ENCODE results near the gene SPPL3.

The SPPL3 gene

GRCh38 chr12:120749256-120749655 lies 154.9 kb downstream of the SPPL3 start:
- H3K36me3 ChIP-seq (ENCODE audit: insufficient read depth, low read length): no peaks in the 10 kb centered on the region
- no peaks in the 10 kb centered on the region for H3K4me1 ChIP-seq (ENCODE audit: insufficient read depth, low read length)
- no peaks in the 10 kb centered on the region for H3K9me3 ChIP-seq (ENCODE audit: control insufficient read depth, insufficient read depth, low read length)
- H3K9ac ChIP-seq (ENCODE audit: low read depth, low read length): no peak overlapping the region

- Histone ChIP-seq H3K9me3 (ENCODE audit: control insufficient read depth, insufficient read depth, low read length) (no peaks in the 10 kb centered on the region), H3K9ac (ENCODE audit: low read depth, low read length) (no peak overlapping the region), H3K4me1 (ENCODE audit: insufficient read depth, low read length) (no peaks in the 10 kb centered on the region), H3K36me3 (ENCODE audit: insufficient read depth, low read length) (no peaks in the 10 kb centered on the region)
Observed at GRCh38 chr12:120748242-120748641, 155.9 kb downstream of the SPPL3 start.

DNA sequence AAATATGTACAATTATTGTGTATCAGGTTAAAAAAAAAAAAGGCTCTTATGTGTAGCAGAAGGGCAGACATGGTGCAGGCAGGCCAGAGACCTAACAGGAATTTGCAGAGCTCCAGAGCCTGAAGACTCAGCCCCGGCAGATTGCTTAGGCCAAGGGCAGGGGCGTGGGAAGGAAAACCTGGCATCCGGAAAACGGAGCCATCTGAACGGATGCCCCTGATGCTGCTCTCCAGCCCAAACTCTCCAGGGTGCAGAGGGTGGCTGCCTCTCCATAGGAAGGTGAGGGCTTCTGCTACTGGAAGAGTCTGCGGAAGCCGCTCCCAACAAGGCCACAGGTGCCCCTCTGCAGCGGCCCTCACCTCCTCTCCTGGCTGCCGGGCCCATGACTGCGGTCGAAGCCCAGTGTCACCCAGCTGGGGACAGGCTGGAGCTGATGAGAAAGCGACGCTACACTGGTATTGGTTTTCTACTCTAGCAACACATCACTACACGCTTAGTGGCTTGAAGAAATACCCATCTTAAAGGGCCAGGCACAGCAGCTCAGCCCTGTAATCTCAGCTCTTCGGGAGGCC lies 159.2 kb downstream of the SPPL3 start:
- Histone ChIP-seq H3K4me1 (ENCODE audit: insufficient read depth, low read length) (no peaks in the 10 kb centered on the region), H3K36me3 (ENCODE audit: insufficient read depth, low read length) (no peaks in the 10 kb centered on the region), H3K9ac (ENCODE audit: low read depth, low read length) (no peak overlapping the region), H3K9me3 (ENCODE audit: control insufficient read depth, insufficient read depth, low read length) (no peaks in the 10 kb centered on the region)

GRCh38 chr12:120741476-120742421 lies 162.4 kb downstream of the SPPL3 start:
- no peaks in the 10 kb centered on the region for H3K36me3 ChIP-seq (ENCODE audit: insufficient read depth, low read length)
- no peaks in the 10 kb centered on the region for H3K4me1 ChIP-seq (ENCODE audit: insufficient read depth, low read length)
- H3K9ac ChIP-seq (ENCODE audit: low read depth, low read length): no peak overlapping the region
- no peaks in the 10 kb centered on the region for H3K9me3 ChIP-seq (ENCODE audit: control insufficient read depth, insufficient read depth, low read length)

DNA sequence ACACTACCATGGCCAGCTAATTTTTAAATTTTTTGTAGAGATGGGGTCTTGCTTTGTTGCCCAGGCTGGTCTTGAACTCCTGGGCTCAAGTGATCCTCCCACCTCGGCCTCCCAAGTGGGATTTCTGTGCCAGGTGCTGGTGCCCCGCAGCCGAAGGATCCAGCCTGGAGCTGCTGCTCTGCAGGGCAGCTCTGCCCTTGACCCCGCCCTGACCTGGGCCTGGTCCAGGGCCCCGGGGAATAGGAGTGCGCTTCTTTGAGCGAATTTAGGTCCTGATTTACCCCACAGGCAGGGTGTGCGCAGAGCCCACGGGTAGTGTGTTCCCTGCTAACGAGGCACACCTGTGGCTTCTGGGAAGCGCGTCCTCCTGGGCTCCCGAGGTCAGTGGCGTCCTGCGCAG lies 163.3 kb downstream of the SPPL3 start:
- Histone ChIP-seq H3K4me1 (ENCODE audit: insufficient read depth, low read length) (no peaks in the 10 kb centered on the region), H3K36me3 (ENCODE audit: insufficient read depth, low read length) (no peaks in the 10 kb centered on the region), H3K9me3 (ENCODE audit: control insufficient read depth, insufficient read depth, low read length) (no peaks in the 10 kb centered on the region), H3K9ac (ENCODE audit: low read depth, low read length) (no peak overlapping the region)

- Histone ChIP-seq H3K4me1 (ENCODE audit: insufficient read depth, low read length) (no peaks in the 10 kb centered on the region), H3K9me3 (ENCODE audit: control insufficient read depth, insufficient read depth, low read length) (no peaks in the 10 kb centered on the region), H3K36me3 (ENCODE audit: insufficient read depth, low read length) (no peaks in the 10 kb centered on the region), H3K9ac (ENCODE audit: low read depth, low read length) (no peak overlapping the region)
Observed at GRCh38 chr12:120739821-120740613, 164.1 kb downstream of the SPPL3 start.

GRCh38 chr12:120739031-120739762 lies 165.0 kb downstream of the SPPL3 start:
- Histone ChIP-seq H3K9ac (ENCODE audit: low read depth, low read length) (no peak overlapping the region), H3K36me3 (ENCODE audit: insufficient read depth, low read length) (no peaks in the 10 kb centered on the region), H3K9me3 (ENCODE audit: control insufficient read depth, insufficient read depth, low read length) (no peaks in the 10 kb centered on the region), H3K4me1 (ENCODE audit: insufficient read depth, low read length) (no peaks in the 10 kb centered on the region)

DNA sequence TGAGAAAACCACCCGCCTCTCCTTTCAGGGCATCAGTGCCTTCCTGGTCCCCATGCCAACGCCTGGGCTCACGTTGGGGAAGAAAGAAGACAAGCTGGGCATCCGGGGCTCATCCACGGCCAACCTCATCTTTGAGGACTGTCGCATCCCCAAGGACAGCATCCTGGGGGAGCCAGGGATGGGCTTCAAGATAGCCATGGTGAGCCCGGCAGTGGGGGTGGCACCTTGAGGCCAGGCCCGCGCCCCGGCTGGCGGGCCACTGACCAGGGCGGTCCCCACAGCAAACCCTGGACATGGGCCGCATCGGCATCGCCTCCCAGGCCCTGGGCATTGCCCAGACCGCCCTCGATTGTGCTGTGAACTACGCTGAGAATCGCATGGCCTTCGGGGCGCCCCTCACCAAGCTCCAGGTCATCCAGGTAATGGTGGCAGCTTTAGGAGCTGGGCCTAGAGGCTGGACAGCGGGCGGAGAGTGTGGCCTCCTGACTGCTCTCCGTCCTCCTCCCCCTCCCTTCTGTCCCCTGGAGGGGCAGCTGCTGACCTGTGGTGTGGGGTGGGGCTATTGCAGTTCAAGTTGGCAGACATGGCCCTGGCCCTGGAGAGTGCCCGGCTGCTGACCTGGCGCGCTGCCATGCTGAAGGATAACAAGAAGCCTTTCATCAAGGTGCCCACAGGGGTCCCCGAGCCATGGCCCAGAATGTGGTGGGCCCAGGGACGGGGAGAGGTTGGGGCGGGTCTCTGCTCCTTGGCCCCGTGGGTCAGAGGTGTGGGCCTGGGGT lies 165.7 kb downstream of the SPPL3 start:
- no peaks in the 10 kb centered on the region for H3K4me1 ChIP-seq (ENCODE audit: insufficient read depth, low read length)
- H3K36me3 ChIP-seq (ENCODE audit: insufficient read depth, low read length): no peaks in the 10 kb centered on the region
- H3K9me3 ChIP-seq (ENCODE audit: control insufficient read depth, insufficient read depth, low read length): no peaks in the 10 kb centered on the region
- H3K9ac ChIP-seq (ENCODE audit: low read depth, low read length): no peak overlapping the region

- H3K36me3 ChIP-seq (ENCODE audit: insufficient read depth, low read length): no peaks in the 10 kb centered on the region
- no peaks in the 10 kb centered on the region for H3K4me1 ChIP-seq (ENCODE audit: insufficient read depth, low read length)
- no peaks in the 10 kb centered on the region for H3K9me3 ChIP-seq (ENCODE audit: control insufficient read depth, insufficient read depth, low read length)
- H3K9ac ChIP-seq (ENCODE audit: low read depth, low read length): no peak overlapping the region
Observed at GRCh38 chr12:120737557-120738251, 166.5 kb downstream of the SPPL3 start.

GRCh38 chr12:120736404-120737331 lies 167.5 kb downstream of the SPPL3 start:
- Histone ChIP-seq H3K36me3 (ENCODE audit: insufficient read depth, low read length) (no peaks in the 10 kb centered on the region), H3K9ac (ENCODE audit: low read depth, low read length) (no peak overlapping the region), H3K9me3 (ENCODE audit: control insufficient read depth, insufficient read depth, low read length) (no peaks in the 10 kb centered on the region), H3K4me1 (ENCODE audit: insufficient read depth, low read length) (no peaks in the 10 kb centered on the region)

GRCh38 chr12:120735181-120735580 lies 169.0 kb downstream of the SPPL3 start:
- Histone ChIP-seq H3K9ac (ENCODE audit: low read depth, low read length) (no peak overlapping the region), H3K9me3 (ENCODE audit: control insufficient read depth, insufficient read depth, low read length) (no peaks in the 10 kb centered on the region), H3K36me3 (ENCODE audit: insufficient read depth, low read length) (no peaks in the 10 kb centered on the region)

DNA sequence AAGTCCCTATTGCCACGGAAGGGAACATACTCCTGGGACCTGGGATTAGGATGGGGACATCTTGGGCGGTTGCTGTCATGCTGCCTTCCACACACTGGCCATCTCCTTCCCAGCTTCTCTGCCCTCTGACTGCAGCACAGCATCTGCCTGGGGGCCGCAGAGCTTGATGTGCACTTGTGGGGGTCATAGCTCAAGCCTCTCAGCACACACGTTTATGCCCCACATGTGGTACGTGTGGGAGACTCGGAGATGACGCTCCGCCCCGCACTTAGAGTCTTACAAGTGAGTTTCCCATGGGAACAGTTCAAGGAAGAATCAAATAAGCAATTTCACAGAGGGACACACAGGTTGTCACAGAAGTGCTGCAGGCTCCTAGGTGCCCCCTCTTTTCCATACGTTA lies 169.9 kb downstream of the SPPL3 start:
- Histone ChIP-seq H3K9ac (ENCODE audit: low read depth, low read length) (no peak overlapping the region), H3K4me1 (ENCODE audit: insufficient read depth, low read length) (no peaks in the 10 kb centered on the region), H3K9me3 (ENCODE audit: control insufficient read depth, insufficient read depth, low read length) (no peaks in the 10 kb centered on the region), H3K36me3 (ENCODE audit: insufficient read depth, low read length) (no peaks in the 10 kb centered on the region)

More at GRCh38 chr12:120735181-120735580, 169.0 kb downstream of the SPPL3 start:
- H3K4me1 ChIP-seq (ENCODE audit: insufficient read depth, low read length): no peaks in the 10 kb centered on the region

Data from ES-I3 (cell line).